ENCODE results near the gene KLF15. TPM values are rescaled to one million over a fixed set of nuclear protein-coding genes. Genes with fewer than 3 reads are reported as not detected.
A peak's percentile ranks its signal among the peaks of the same experiment; 100 is the strongest.

Gene KLF15
- total RNA-seq, 3 donors from 2014 or later (not counting 1 experiment from before 2014, with no cell fraction given) = 0.23 to 0.38 (median 0.36) TPM

- peaks cover 4 to 5% of the 10 kb centered on the region in 2 donors for H3K9me3 Mint-ChIP-seq
- no peak for ATAC-seq
- Histone ChIP-seq H3K27ac (ENCODE audit: low read length) (no peak overlapping the region), H3K4me1 (ENCODE audit: control insufficient read depth, insufficient read depth, low read length) (no peaks in the 10 kb centered on the region), H3K27me3 (ENCODE audit: control insufficient read depth, insufficient read depth, low read length) (peaks cover 3% of the 10 kb centered on the region), H3K36me3 (ENCODE audit: control insufficient read depth, insufficient read depth, low read length) (no peaks in the 10 kb centered on the region), H3K9me3 (ENCODE audit: control insufficient read depth, insufficient read depth, low read length) (peaks cover 7% of the 10 kb centered on the region), H3K4me3 (ENCODE audit: low read length) (no peak overlapping the region)
- no peak overlapping the region for H3K27ac Mint-ChIP-seq
- DNase-seq = no peak
- no peak for TF ChIP-seq CTCF (IDR thresholded peaks at IDR 0.05)
- 96% methylated on average over 3 of the region's 4 CpGs for WGBS (ENCODE audit: insufficient coverage)
- H3K27me3 Mint-ChIP-seq (ENCODE audit: low read depth in 2 of 2) = peaks cover 20 to 35% of the 10 kb centered on the region in 2 donors
- intact Hi-C loops (cut with micrococcal nuclease) = no loop called here
- no peak overlapping the region for H3K4me3 Mint-ChIP-seq
- peaks cover 7% of the 10 kb centered on the region for H3K36me3 Mint-ChIP-seq
- no peaks in the 10 kb centered on the region for H3K4me1 Mint-ChIP-seq
Measured at GRCh38 chr3:126326629-126327028, 30.6 kb downstream of the KLF15 start.

GRCh38 chr3:126322181-126322967 lies 34.8 kb downstream of the KLF15 start:
- TF ChIP-seq CTCF (IDR thresholded peaks at IDR 0.05) = no peak
- H3K36me3 ChIP-seq (ENCODE audit: control insufficient read depth, insufficient read depth, low read length) = no peaks in the 10 kb centered on the region
- H3K9me3 ChIP-seq (ENCODE audit: control insufficient read depth, insufficient read depth, low read length) = peaks cover 3% of the 10 kb centered on the region
- Mint-ChIP-seq H3K9me3 (no peaks in the 10 kb centered on the region), H3K4me1 (no peaks in the 10 kb centered on the region), H3K27me3 (ENCODE audit: low read depth in 2 of 2) (peaks cover 3 to 7% of the 10 kb centered on the region in 2 donors), H3K27ac (no peak overlapping the region), H3K36me3 (no peaks in the 10 kb centered on the region), H3K4me3 (no peak overlapping the region)
- no peak overlapping the region for H3K27ac ChIP-seq (ENCODE audit: low read length)
- ATAC-seq (no peak), DNase-seq (peak in 1 of 2 donors; percentile 1)
- H3K4me3 ChIP-seq (ENCODE audit: low read length) = no peak overlapping the region
- intact Hi-C loops (cut with micrococcal nuclease) = no loop called here
- no peaks in the 10 kb centered on the region for H3K4me1 ChIP-seq (ENCODE audit: control insufficient read depth, insufficient read depth, low read length)
- no peaks in the 10 kb centered on the region for H3K27me3 ChIP-seq (ENCODE audit: control insufficient read depth, insufficient read depth, low read length)
- WGBS (ENCODE audit: insufficient coverage) = 74% methylated on average over 9 of the region's 9 CpGs

DNA sequence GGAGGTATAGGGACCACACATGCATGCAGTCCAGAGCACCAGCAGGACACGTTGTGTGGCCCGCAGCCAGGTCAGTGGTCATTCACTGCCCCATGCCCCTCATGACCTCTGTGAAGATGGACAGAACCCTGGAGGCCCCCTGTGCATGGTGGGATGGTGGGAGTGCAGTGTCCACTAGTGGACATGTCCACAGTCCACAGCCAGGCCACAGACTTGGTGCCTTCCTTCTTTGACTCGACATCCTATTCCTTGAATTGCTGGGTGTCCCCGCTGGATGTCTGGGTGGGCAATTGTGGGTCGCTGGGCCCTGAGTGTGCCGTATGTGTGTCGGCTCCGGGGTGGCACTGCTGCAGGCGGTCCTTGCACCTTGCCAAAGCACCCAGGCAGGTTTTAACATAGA lies 35.7 kb downstream of the KLF15 start:
- Histone ChIP-seq H3K27me3 (ENCODE audit: control insufficient read depth, insufficient read depth, low read length) (no peaks in the 10 kb centered on the region), H3K27ac (ENCODE audit: low read length) (no peak overlapping the region), H3K9me3 (ENCODE audit: control insufficient read depth, insufficient read depth, low read length) (no peaks in the 10 kb centered on the region), H3K36me3 (ENCODE audit: control insufficient read depth, insufficient read depth, low read length) (no peaks in the 10 kb centered on the region), H3K4me1 (ENCODE audit: control insufficient read depth, insufficient read depth, low read length) (no peaks in the 10 kb centered on the region), H3K4me3 (ENCODE audit: low read length) (no peak overlapping the region)
- intact Hi-C loops (cut with micrococcal nuclease) = no loop called here
- DNase-seq = no peak
- no peak overlapping the region for H3K4me3 Mint-ChIP-seq
- ATAC-seq = no peak
- no peaks in the 10 kb centered on the region for H3K36me3 Mint-ChIP-seq
- H3K27me3 Mint-ChIP-seq (ENCODE audit: low read depth in 2 of 2) = peaks cover 3 to 5% of the 10 kb centered on the region in 2 donors
- TF ChIP-seq CTCF (IDR thresholded peaks at IDR 0.05) = no peak
- H3K9me3 Mint-ChIP-seq = no peaks in the 10 kb centered on the region
- no peaks in the 10 kb centered on the region for H3K4me1 Mint-ChIP-seq
- H3K27ac Mint-ChIP-seq = no peak overlapping the region
- WGBS (ENCODE audit: insufficient coverage) = 78% methylated on average over 9 of the region's 9 CpGs
